Suprapubic skin (tissue), 4 donors: Measurements from ENCODE around the gene PIGV. TPM values are rescaled to one million over a fixed set of nuclear protein-coding genes. Genes with fewer than 3 reads are reported as not detected.
A peak's percentile ranks its signal among the peaks of the same experiment; 100 is the strongest.

Source experiments
- DNase-seq, 2 donors: peaks; one replicate each; pipeline ENCODE4 v3.0.0-alpha.2; 2019; ENCODE audit warnings: low spot score in 2 of 2
- H3K27ac ChIP-seq: fragments of 200-600 bp; sonication (generic); one replicate; pipeline ENCODE4 v1.5.1; 2019
- H3K27me3 ChIP-seq: fragments of 200-600 bp; sonication (generic); one replicate; pipeline ENCODE4 v1.5.1; 2019
- H3K36me3 ChIP-seq: fragments of 200-600 bp; sonication (generic); one replicate; pipeline ENCODE4 v1.5.1; 2019
- H3K4me1 ChIP-seq: fragments of 200-600 bp; sonication (generic); one replicate; pipeline ENCODE4 v1.5.1; 2019
- H3K4me3 ChIP-seq: fragments of 200-600 bp; sonication (generic); one replicate; pipeline ENCODE4 v1.5.1; 2019; ENCODE audit warnings: mild to moderate bottlenecking
- H3K9me3 ChIP-seq: fragments of 200-600 bp; sonication (generic); one replicate; pipeline ENCODE4 v1.5.1; 2019
- EP300 ChIP-seq: sonication (generic); formaldehyde crosslinking; IDR thresholded peaks from one replicate; pipeline ENCODE4 v1.6.1; 2017; ENCODE audit warnings: antibody characterized with exemption
- POLR2A ChIP-seq, 2 donors: fragments of 450-650 bp; IDR thresholded peaks; one replicate each; pipeline ENCODE4 v1.6.1; 2017; ENCODE audit warnings: antibody characterized with exemption in 2 of 2, mild to moderate bottlenecking in 2 of 2, moderate library complexity in 2 of 2
- POLR2AphosphoS5 ChIP-seq, 3 donors: sonication (generic); formaldehyde crosslinking; IDR thresholded peaks; one replicate each; pipeline ENCODE4 v1.6.1; 2017; ENCODE audit warnings: antibody characterized with exemption in 3 of 3
- WGBS: methylation state at CpG from one replicate; pipeline ENCODE4 v1.1.5; 2018; 5-methylcytosine and 5-hydroxymethylcytosine counted together
- total RNA-seq, 4 donors: library from RNA; depleted of rRNA; stranded (reverse); fragments of >200 nt; gene quantifications; one replicate each; pipeline ENCODE4 v1.1.0, GENCODE V29; 2016
- TF ChIP-seq, protein P1 (sequence below), 2 donors: fragments of 200-600 bp in 1 of 2; fragments of 450-650 bp in 1 of 2; sonication (generic) in 1 of 2; IDR thresholded peaks; one replicate each; pipeline ENCODE4 v1.5.1; 2016 to 2019; ENCODE audit warnings: antibody characterized with exemption in 2 of 2, mild to moderate bottlenecking in 1 of 2, moderate library complexity in 1 of 2

The PIGV gene
- total RNA-seq: 10 to 100 TPM; 15.9 to 31.5 (median 25.6) TPM

DNA sequence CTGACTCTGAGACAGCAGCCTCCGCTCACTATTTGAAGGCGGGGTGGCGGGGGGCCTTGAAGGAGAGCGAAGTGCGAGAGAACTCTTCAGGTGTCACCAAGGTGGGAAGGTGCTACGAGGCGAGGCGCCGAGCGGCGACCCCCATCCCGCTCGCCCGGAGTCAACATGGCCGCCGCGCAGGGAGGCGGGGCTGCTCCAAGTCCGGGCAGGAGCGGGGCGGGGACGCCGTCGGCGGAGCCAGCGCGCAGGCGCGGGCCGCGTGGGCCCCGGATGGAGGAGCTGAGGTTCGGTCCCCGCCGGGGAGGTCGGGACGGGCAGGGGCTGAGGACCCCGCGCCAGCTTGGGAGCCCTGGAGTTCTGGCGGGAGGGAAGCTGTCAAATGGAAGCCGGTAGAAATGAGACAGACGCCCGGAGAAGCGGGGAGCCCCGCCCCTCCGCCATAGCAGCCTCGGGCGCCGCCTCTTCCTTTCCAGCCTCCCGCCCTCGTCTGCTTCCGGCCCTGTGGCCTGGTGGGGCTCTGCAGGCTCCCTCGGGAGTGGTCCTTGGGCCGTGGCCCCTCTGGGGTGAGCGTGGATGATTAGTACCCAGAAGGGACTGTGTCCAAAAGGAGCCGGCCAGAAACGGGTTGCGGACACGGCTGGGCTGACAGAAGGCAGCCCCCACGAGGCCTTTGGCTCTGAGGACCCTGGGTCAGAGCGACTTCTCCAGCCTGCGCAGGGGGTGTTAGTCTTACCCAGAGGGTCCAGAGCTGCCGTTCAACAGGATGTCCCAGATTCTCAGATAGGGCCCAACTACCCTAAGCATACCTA is at the start of gene PIGV:
PIGV (plus strand) TSS at position 245 of the 809 bp plus-strand sequence. CDS start 2,866 bp downstream, outside the sequence.
- H3K27ac ChIP-seq: peak within 1 kb of the TSS; percentile 99
- TF ChIP-seq, protein P1, sequence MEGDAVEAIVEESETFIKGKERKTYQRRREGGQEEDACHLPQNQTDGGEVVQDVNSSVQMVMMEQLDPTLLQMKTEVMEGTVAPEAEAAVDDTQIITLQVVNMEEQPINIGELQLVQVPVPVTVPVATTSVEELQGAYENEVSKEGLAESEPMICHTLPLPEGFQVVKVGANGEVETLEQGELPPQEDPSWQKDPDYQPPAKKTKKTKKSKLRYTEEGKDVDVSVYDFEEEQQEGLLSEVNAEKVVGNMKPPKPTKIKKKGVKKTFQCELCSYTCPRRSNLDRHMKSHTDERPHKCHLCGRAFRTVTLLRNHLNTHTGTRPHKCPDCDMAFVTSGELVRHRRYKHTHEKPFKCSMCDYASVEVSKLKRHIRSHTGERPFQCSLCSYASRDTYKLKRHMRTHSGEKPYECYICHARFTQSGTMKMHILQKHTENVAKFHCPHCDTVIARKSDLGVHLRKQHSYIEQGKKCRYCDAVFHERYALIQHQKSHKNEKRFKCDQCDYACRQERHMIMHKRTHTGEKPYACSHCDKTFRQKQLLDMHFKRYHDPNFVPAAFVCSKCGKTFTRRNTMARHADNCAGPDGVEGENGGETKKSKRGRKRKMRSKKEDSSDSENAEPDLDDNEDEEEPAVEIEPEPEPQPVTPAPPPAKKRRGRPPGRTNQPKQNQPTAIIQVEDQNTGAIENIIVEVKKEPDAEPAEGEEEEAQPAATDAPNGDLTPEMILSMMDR (IDR thresholded peaks at IDR 0.05): peak in 1 of 2 donors; percentile 25
- TF ChIP-seq EP300: no peak
- TF ChIP-seq POLR2A (IDR thresholded peaks at IDR 0.05): peak in 1 of 2 donors; percentile 61
- TF ChIP-seq POLR2AphosphoS5 (IDR thresholded peaks at IDR 0.05): peak in 1 of 3 donors; percentile 33
- H3K36me3 ChIP-seq: peaks cover 3% of the 10 kb centered on the region
- H3K4me1 ChIP-seq: peaks cover 54% of the 10 kb centered on the region
- H3K4me3 ChIP-seq: peak within 1 kb of the TSS; percentile 89
- peak; percentile 91 to 92 for DNase-seq
- WGBS: under 1% methylated on average over 40 of the region's 63 CpGs
- H3K27me3 ChIP-seq: no peaks in the 10 kb centered on the region
- H3K9me3 ChIP-seq: no peaks in the 10 kb centered on the region

DNA sequence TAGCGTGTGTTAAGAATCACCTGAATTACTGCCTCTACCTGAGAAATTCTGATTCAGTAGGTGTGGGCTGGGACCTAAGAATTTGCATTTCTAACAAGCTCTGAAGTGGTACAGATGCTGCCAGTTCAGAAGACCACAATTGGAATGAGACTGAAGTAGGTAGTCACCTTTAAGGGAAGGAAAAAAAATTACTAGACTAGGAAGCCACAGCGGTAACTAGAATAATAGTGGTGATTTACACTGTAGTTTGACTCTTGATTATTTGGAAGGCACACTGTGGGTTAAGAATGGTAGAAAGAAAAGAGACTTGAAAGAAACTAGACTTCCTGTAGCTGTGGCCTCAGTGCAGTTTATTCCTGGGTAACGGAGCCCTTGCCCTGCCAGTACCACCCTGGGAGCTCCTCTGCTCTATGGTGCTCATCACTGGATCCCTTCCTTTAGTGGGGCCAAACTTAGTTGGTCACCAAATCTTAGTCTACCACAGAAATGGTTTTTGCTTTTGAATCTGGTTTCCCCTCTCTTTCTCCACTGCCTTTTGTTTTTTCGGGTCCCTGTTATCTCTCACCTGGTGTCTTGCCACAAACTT is 48.3 kb upstream of the PIGV start:
- WGBS: 81% methylated on average over 4 of the region's 4 CpGs
- H3K27ac ChIP-seq: no peak overlapping the region

DNA sequence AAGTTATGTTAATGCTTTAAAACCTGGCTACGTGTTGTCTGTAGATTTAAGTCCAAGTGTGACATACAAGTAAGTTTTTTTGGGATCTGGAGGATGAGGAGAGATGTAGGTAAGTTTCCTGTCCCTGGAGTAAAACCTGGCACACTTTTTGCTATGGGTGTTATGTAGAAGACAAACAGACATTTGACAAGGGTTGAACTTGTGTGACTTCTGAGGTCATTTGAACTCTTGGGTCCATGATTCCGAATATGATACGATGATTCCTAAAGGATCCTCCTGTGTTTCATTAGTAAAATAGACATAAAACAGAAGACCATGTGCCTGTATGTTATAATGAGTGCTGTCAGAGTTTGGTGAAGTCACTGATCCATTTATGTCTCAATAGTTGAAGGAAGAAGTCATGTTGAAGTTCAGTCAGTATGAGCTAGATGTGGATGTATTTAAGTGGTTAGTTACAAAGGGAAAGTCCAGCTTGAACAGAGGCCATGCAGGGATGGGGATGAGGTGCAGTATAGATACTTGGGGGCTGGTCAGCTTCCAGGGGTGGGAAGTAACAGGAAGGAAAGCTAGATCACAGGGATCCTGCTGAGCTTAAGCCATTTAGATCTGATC is 47.6 kb upstream of the PIGV start:
- TF ChIP-seq EP300 (no peak), POLR2A (IDR thresholded peaks at IDR 0.05) (no peak), POLR2AphosphoS5 (IDR thresholded peaks at IDR 0.05) (no peak)
- TF ChIP-seq, protein P1 (IDR thresholded peaks at IDR 0.05): no peak
- Histone ChIP-seq H3K36me3 (peaks cover 64% of the 10 kb centered on the region), H3K27ac (no peak overlapping the region), H3K27me3 (no peaks in the 10 kb centered on the region), H3K4me3 (no peak overlapping the region), H3K4me1 (peaks cover 13% of the 10 kb centered on the region), H3K9me3 (no peaks in the 10 kb centered on the region)
- 76% methylated on average over 3 of the region's 3 CpGs for WGBS
- no peak for DNase-seq

More for the DNA sequence above, 48.3 kb upstream of the PIGV start:
- H3K9me3 ChIP-seq: no peaks in the 10 kb centered on the region
- TF ChIP-seq POLR2AphosphoS5 (IDR thresholded peaks at IDR 0.05): no peak
- TF ChIP-seq, protein P1 (IDR thresholded peaks at IDR 0.05): no peak
- TF ChIP-seq EP300: no peak
- TF ChIP-seq POLR2A (IDR thresholded peaks at IDR 0.05): no peak
- DNase-seq: no peak
- peaks cover 61% of the 10 kb centered on the region for H3K36me3 ChIP-seq
- no peaks in the 10 kb centered on the region for H3K27me3 ChIP-seq
- H3K4me3 ChIP-seq: no peak overlapping the region
- H3K4me1 ChIP-seq: peaks cover 8% of the 10 kb centered on the region

DNA sequence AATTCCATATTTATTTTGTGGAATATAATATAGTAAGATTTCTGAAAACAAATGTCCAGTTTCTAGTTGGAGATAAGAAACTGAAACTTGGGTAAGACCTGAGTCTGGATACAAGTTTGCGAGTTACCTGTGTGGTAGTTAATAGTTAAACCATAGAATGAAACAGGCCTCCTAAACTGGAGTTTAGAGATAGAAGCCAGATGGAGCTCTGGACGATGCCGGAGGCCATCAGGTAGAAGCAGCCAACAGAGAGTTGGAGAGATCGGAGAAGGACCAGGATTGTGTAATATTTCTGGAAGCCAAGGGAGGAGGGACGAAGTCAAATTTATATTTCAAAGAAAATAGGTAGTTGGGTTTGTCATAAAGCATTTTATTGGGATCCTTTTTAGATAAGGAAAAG is 46.8 kb upstream of the PIGV start:
- no peaks in the 10 kb centered on the region for H3K27me3 ChIP-seq
- H3K36me3 ChIP-seq: peaks cover 58% of the 10 kb centered on the region
- H3K9me3 ChIP-seq: no peaks in the 10 kb centered on the region
- no peak overlapping the region for H3K27ac ChIP-seq
- TF ChIP-seq POLR2A (IDR thresholded peaks at IDR 0.05) (no peak), EP300 (no peak), POLR2AphosphoS5 (IDR thresholded peaks at IDR 0.05) (no peak)
- TF ChIP-seq, protein P1 (IDR thresholded peaks at IDR 0.05): no peak
- H3K4me1 ChIP-seq: peaks cover 16% of the 10 kb centered on the region
- WGBS: 72% methylated on average over 5 of the region's 5 CpGs
- H3K4me3 ChIP-seq: no peak overlapping the region
- DNase-seq: no peak
